Muscle of arm (tissue), 12 donors: ENCODE measurements around the gene PRKCA. TPM values are rescaled to one million over a fixed set of nuclear protein-coding genes. Genes with fewer than 3 reads are reported as not detected.

ENCODE experiments used
- DNase-seq: peaks from one replicate; pipeline ENCODE4 v3.0.0-alpha.2; 2013
- polyA plus RNA-seq, 12 donors: library from polyadenylated mRNA; unstranded; fragments of 120-200 nt; gene quantifications; one replicate each; pipeline ENCODE4 v1.2.1, GENCODE V29; 2013; ENCODE audit not compliant: insufficient read length in 12 of 12

Gene PRKCA
- polyA plus RNA-seq, 12 donors: 2.5 to 9.1 (median 3.4) TPM; not detected in 1

DNA sequence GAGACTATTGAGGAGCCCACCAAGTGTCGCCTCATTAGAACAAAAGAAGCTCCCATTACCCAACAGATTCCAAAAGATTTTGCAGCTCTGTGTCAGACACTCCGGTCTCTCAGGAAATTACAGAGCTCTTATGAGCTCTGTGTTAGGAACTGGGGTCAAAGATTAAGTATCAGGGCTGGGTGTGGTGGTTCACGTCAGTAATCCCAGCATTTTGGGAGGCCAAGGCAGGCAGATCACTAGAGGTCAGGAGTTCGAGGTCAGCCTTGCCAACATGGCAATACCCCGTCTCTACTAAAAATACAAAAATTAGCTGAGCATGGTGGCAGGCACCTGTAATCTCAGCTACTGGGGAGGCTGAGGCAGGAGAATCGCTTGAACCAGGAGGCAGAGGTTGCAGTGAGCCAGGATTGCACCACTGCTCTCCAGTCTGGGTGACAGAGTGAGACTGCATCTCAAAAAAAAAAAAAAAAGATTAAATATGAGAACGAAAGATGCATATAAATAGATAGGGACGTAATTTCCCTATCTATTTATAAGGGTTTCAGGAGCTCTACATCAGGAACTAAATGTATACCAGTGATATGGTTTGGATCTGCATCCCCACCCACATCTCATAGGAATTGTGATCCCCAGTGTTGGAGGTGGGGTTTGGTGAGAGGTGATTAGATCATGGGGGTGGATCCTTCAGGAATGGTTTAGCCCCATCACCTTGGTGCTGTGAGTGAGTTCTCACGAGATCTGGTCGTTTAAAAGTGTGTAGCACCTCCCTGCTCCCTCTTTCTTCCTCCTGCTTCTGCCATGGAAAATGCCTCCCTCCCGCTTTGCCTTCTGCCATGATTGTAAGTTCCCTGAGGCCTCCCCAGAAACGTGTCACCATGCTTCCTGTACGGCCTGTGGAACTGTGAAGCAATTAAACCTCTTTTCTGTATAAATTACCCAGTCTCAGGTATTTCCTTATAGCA lies 111.4 kb downstream of the PRKCA start:
- no peak for DNase-seq

DNA sequence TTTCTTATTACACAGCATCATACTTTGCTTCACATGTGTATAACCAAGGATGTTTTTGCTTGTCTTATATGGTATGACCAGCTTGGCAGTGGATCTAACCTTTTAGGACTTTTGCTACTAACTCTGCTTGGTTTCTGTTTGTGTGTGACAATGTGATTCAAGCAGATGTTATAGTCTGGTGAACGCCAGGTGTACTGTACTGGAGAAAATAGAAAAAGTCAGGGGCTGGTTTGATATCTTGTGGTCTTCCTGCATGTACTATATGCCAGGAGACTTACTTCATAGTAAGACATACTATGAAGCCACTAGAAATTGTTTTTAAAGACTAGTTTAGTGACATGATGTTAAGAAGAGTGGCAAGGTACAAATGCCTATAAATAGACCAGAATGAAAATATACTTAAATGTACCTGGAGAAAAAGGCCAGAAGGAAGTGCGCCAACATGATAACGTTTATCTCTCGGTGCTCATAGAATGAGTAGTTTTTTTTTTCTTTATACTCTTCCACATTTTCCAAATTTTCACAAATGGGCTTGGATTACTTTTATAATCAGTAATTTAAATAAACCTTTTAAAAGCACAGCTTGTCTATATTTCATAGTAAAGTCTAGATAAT lies 112.3 kb downstream of the PRKCA start:
- DNase-seq: no peak

DNA sequence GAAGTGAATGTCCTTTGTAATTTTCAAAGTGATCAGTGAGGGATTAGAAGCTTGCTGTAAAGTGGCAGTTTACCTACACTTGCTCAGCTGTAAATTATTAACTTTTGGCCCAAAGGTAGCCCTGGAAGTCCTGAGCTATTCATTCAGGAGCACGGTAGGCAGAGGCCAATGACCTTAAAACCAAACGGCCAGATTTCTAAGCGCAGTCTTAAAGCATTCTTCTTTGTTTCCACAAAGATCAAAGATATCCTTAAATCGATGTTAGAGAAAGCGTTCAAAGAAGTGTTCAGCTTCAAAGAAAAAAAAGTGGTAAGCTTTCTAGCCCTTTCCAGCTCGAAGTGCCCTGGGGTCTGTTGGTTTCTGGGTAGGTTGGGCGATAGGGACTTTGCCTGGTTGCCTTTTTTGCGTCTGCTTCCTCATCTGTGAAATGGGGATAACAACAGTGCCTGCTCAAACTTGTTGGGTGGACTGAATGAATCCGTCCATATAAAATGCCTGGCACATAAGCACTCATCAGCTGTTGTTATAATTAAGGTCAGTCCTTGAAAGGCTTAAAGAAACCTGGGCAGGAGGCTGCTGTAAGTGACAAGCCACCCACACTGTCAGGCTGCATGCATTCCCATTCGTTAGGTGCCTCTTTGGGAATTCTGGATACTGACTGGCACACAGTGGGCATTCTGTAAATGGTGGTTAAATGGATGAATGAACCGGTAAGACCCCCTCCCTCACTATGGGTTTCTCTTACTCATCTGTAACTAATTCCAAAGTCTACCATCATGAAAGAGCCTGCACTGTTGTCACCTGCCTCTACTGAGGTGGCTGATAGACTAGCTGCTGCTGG lies 113.2 kb downstream of the PRKCA start:
- DNase-seq: no peak

DNA sequence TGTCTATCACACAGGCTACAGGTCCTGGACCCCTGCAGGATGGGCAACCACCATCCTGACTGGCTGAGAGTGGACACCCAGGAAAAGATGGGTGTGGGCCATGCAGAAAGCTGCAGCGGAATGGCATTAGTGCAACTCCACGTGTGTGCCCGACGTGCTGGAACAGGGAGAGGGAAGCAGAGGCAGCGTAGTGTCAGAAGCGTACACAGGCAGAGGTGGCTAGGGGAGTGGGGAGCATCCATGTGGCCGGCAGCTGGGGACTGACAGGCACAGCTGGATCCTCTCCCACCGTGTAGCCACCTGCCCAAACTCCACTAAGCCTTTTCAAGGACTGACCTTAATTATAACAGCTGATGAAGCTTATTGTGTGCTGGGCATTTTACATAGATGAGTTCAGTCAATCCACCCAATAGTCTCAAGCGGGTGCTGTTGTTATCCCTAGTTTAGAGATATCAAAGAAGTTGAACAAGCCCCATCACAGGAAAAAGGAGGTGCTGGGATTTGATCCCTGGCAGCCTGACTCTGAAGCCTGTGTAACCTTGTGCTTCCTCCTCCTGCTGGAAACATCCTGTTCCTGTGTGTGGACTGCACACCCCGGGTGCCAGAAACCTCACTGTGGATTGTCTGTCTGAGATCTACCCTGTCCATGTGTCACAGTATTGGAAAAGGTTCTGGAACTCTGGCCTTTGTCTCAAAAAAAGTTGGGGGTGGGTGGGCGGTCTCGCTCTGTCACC lies 114.0 kb downstream of the PRKCA start:
- DNase-seq: no peak

DNA sequence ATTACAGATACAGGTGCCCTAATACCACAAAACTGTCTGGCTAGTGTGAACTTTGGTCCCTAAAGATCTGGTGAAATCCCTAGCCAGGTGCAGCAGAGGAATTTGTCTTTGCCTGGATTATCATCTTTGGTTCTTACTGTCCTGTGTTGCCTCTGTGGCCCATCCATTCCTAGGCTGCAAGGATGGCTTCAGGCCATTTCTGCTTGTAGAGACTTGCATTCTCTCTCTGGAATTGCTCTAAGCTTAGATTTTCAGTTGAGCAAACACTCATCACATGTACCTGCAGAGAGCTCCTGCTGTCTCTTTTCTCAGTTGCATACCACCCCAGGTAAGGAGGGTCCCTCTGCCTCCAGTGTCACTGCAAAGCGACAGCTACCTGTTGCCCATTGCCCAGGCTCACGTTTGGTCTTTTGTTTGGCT lies 114.9 kb downstream of the PRKCA start:
- no peak for DNase-seq

DNA sequence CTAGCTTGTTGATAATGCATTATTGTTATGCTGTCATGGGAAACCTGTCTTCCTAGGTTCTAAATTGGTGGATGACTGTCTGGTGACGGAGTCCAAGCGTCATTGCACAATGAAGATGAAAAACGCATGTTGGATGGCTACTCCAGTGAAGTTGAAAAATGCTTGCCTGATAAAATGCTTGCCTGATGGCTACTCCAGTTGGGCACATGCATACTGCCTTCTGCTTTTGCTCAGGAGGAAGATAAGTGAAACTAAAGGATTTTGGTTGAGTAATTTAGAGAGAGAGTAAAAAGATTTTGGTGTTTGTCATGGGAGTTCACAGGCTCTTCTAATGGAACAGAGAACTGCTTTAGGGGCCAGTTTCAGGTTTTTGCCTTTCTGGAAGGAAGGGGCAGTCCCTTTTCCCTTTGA lies 118.6 kb downstream of the PRKCA start:
- no peak for DNase-seq

DNA sequence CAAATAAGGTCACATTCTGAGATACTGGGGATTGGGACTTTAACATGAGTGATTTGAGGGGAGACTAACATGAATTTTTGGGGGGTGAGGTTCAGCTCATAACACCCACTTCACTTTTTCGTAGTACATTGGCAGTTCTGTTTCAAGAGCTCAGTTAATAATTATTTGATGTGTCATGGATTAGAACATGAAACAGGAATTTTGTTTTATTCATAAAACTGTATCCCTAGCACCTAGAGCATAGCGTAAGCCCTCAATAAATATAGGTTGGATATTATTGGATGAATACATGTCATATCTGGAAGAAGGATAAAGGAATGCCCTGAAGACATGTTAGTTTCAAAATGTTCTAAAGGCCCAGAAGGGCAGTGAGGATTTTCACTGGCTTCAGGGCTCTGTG lies 119.8 kb downstream of the PRKCA start:
- DNase-seq: no peak

DNA sequence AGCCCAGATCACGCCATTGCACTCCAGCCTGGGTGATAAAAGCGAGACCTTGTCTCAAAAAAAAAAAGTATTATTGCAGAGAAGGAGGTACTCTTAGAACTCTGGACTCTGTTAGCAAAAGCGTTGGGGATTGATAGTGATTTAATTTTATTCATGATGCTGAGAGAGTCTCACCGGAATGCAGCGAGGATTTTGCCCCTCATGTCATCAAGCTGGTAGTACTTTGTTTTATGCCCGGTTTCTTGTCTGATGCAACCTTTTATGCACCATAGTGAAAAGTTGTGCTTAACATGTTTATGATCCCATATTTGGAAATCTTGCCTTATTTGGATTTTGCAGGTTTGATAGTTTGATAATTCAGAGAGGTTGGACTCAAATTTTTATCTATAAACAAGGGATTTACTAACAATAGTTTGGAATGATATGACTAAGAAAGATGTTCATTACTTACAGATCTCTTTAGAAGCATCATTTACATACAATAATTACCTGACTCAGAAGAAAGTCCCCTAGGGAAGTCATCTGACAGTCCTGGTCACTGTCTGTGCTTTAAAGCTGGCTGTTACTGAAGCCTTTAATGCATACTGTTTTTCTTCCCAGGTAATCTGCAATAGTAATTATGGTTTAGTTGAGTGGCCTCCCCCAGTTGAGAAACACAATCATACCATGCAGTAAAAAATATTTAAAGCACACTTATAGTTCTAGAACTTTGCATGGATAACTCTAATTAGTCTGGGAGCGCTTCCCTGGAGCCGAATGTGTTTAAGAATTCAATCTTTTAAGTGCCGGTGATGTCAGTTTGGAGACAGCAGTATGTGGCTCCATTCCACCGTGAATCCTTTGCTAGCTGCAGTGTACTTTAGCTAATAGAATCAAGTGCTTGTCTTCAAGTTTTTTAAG lies 120.9 kb downstream of the PRKCA start:
- no peak for DNase-seq

DNA sequence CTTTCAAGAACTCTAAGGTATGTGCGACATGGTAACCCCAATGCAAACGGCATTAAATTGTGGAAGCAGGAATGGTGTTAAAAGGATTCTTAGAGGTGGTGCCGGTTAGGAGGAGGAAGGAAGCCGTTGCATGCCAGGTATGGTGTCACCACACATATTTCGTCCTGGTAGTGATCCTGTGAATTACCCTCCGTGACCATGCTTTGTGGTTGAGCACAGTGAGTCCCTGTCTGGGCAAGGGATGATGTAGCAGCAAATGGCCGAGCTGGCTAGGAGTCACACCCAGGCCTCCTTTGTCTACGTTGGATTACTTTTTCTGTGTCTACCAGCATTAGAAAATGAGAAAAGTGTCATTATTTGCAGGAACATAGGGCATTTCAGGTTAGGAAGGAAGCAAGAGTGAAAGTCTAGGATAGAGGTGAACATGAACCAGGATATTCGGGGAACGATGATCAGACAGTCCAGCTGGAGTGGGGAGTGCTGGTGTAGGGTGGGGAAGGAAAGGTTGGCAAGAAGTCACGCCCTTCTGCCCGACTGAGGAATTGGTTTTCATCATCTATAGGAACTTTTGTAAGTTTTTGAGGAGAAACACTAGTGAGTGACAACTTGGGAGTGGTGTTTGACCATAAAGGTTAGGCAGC lies 123.5 kb downstream of the PRKCA start:
- DNase-seq: no peak

DNA sequence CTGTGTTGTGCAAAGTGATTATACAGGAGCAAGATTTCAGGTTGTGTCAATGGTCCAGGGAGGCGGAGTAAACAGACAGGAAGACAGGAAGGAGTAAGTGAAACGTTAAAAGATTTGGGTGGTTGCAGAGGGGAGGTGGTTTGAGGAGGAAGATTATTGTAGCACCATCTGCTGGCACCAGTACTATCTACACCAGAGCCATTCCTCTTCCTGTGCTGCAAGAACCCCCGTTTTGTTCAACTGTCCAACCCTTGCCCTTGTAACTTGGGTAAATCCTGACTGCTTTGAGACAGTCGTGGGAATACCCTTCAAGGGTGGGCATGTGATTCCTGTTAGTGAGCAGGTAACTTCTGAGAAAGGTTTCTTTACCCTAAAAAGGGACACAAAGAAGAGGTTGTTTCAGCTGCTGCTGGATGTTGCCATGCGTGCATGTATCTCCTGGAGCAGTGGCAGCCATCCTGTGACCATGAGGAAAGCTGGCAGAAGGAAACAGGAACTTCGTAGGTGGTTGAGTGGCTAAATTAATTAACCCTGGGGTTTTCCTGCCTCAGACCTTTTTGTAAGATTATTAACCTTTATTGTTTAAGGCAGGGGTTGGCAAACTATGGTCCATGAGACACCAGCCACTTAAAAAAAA lies 124.1 kb downstream of the PRKCA start:
- DNase-seq: no peak

DNA sequence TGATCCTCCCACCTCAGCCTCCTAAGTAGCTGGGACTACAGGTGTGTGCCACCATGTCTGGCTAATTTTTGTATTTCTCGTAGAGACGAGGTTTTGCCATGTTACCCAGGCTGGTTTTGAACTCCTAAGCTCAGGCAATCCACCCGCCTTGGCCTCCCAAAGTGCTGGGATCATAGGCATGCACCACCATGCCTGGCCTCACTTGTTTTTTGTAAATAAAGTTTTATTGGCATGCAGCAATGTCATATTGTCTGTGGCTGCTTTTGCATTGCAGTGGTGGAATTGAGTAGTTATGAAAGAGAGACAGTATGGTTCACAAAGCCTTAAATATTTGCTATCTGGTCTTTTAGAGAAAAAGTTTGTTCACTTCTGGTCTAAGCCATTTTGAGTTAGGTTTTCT lies 124.7 kb downstream of the PRKCA start:
- DNase-seq: no peak

DNA sequence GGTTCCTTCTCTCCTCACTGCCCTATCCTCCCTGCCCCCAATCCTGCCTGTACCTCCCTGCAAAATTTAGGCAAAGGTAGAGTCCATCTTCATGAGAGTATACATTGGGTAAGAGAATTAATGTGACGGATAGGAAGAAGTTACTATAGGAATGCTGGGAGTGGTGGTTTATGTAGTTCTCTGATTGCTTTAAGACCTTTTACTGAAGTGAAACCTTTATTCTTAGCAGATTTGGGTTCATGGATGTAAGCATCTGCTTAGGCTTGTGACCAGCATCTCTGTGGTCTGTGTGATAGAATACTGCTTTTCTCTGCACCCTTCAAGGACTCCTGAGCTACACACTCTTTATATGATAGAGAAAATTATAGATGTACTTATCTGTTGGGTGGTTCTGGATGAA lies 127.3 kb downstream of the PRKCA start:
- DNase-seq: no peak

DNA sequence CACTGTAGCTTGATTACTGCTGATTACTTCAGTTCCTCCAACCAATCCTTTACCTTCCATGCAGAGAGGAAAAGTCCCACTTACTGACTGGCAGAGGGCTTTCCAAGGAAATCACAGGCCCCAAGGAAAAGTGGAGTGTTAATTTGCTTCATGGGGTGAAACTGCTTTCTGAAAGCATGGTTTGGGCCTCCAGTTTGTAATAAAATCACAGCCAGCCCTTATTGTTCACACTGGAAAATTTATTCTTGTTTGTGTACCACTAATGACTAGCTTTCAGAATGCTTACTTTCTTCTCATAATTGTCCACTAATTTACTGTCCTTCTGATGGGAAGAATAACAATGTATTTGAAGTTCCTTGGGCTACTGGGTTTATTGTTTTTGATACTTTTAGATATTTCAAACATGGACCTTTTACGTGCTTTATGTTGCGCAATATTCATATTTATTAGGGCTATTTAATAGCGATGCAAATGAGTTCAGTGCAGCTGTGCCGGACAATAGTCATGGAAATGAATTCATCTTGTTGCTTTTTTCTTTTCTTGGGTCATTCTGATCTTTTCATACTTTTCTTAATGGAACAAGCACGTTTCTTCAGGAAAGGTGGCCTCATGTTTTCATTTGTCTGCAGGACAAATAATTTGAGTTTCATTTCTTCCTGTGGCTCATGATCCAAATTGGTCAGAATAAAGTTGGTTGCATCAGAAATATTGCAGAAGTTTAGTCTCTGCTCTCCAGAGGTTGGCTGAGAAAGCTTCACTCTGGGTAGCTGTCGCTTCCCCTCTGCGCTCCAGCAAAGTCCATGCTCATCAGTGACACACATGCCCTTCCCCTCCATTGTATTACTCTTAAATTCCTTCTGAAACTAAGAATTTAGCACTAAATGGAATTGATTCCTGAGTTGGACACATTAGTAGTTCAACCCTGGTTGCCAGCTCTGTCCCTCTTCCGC lies 128.7 kb downstream of the PRKCA start:
- no peak for DNase-seq

DNA sequence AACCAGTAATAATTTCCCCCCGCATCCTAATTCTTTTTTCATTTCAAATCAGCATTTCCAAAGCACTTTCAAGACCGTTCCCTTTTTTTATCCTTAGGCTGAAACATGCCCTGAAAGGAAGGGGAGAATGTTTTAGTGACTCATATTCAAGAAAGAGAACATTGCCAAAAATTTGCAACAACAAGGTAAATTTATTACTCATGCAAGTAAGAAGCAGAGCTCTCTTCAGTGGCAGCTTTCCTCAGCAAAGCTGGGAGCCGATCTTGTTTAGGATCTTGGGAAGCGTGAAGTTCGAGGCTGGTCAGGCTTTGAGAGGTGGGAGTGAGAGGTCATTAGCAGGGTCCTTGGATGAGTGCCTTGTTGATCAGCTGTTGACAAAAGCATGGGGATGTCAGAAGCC lies 129.5 kb downstream of the PRKCA start:
- no peak for DNase-seq

DNA sequence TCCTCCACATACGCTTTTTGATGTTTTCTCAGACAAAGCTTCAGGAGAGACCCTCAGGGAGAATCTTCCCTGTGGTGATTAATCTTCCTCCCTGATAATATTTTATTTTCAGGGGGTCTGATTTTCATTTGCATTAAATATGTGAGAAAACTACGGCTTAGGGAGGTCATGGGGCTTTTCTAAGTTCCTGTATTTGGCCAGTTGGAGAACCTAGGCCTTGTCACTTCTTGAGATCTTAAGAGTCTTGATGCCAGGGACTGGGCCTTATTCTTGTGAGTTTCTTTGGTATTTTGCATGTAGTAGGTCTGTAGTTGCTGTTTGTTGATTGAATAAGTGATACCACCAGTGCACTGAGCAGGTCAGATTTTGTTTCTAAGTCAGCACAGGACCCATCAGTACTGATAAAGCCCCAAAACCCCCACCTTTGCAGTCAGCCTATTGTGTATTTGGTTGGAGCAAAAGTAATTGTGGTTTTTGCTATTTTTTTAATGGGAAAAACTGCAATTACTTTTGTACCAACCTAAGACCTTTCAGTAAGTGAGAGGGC lies 130.1 kb downstream of the PRKCA start:
- DNase-seq: no peak

DNA sequence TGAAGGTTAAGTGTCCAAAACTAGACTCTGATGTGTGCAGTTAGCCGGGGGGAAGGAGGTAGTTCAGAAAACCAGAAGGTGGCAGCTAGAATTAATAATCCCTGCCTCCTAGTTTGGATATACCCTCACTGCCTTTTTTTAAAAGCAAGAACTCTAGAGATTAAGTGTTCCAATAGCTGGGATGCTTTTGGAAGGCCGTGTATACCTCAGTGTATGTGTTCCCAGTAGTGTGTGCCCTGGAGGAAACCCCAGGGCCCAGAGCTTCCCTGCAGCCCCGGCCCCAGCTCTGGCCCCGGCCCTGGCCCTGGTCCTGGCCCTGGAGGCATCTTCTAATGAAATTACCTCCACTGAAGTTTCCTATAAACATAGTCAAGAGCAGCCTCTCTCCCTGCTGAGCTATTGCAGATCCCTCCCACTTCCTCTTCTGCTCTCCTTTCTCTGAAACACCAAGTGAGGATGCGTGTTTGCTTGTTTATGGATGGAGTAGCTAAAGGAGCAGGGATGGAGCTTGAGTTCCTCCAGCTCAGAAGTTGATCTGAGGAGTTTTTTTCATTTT lies 130.7 kb downstream of the PRKCA start:
- no peak for DNase-seq

DNA sequence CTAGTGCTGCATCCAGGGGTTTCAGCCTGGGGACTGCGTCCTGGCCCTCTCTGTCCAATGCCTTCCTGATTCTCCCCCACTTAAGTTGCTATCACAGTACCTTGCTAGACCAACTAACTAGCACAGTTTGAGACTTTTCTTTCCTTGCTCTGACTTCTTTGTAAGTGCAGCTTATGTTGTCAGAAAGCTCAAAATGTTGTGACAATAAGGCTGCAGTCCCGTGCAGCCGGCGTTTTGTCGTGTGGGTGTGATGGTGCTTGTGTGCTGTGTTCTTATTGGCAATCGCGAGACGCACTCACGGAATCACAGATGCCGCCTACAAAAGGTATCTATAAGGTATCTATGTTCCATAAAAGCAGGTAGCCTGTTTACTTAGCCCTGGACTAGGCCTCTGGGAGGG lies 132.8 kb downstream of the PRKCA start:
- no peak for DNase-seq

DNA sequence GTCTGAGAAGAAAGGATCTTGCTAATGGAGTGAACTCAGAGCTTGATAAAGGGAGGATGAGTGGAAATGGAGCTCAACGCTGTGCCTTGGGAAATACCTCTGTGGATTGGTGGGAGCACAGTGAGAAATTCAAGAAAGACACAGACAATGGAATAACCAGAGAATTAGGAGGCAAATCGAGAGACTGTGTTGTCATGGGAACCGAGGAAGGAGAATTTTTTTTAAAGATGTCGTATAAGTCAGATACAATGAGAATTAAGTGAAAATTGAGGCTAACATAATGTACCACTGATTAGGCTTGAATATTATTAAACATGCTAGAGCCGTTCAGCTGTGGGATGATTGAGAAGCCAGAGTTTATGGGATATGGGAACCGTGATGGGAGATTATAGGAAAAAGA lies 134.2 kb downstream of the PRKCA start:
- DNase-seq: no peak
